NCI-H2227 (cell line): ENCODE measurements around the gene PPP1R14D.

Experiments
- DNase-seq: peaks from one replicate; lab custom pipeline; 2025; ENCODE audit not compliant: unreplicated experiment; lab: John Stamatoyannopoulos, UW

Gene PPP1R14D

GRCh38 chr15:40853241-40853890 lies 24.9 kb upstream of the PPP1R14D start:
- DNase-seq: no peak

DNA sequence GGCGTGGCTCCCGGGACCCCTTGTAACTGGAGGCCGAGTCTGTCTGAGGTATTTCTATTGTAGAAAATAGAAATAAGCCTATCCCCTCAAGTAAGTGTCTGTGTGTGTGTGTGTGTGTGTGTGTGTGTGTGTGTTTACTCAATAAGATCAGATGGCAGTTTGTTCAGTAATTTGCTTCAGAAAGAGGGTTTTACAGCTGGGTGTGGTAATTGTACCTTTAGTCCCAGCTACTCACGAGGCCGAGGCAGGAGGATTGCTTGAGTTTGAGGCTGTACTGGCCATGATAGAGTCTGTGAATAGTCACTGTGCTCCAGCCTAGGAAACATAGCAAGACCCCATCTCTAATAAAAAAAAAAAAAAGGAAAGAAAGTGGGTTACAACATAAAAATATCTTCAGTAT lies 24.0 kb upstream of the PPP1R14D start:
- DNase-seq: no peak

- no peak for DNase-seq
Measured at GRCh38 chr15:40850576-40851112, 22.1 kb upstream of the PPP1R14D start.

GRCh38 chr15:40847223-40847961 lies 18.9 kb upstream of the PPP1R14D start:
- DNase-seq: peak; percentile 65

GRCh38 chr15:40846841-40847222 lies 18.3 kb upstream of the PPP1R14D start:
- DNase-seq: no peak

DNA sequence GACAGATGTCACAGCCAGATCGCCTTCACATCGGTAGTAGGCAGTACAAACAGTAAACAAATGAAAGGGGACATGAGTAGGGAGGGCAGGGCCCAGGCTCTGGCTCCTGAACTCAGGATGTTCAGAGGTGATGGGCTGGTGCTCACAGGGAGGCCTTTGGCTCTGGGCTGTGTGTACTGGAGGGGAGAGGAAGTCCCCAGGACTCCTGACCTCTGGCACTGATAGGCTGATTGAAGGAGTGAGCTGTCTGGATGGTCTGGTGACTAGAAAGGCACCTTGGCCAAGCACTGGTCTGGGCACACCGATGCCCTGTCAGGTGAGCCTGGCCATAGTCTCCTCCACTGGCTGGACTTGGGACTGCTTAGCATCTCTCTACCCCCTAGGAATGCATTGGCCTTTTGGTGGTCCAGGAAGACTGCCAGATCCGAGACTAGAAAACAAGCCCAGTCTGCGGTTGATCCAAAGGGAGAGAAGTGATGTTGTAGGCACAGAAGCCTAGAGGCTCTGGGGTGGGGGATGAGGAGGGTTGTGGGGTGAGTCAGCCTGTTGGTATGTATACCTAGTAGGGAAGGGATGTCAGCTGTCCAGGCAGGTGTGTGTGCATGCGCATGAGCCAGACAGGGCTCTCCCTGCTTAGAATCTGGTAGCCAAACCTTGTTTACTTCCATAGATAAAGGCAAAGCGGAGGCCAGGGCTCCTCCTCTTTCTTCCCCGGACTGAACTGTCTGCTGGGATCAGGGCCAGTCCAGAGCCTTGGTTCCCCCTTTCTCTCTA lies 17.2 kb upstream of the PPP1R14D start:
- DNase-seq: no peak

GRCh38 chr15:40845036-40845435 lies 16.5 kb upstream of the PPP1R14D start:
- no peak for DNase-seq

DNA sequence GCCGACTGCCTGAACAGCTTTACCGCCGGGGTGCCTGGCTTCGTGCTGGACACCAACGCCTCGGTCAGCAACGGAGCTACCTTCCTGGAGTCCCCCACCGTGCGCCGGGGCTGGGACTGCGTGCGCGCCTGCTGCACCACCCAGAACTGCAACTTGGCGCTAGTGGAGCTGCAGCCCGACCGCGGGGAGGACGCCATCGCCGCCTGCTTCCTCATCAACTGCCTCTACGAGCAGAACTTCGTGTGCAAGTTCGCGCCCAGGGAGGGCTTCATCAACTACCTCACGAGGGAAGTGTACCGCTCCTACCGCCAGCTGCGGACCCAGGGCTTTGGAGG lies 16.2 kb upstream of the PPP1R14D start:
- no peak for DNase-seq

GRCh38 chr15:40843885-40844695 lies 15.6 kb upstream of the PPP1R14D start, which contains the start of gene SPINT1:
SPINT1 (plus strand) TSS chr15:40844048; CDS start chr15:40844555, 507 bp downstream.
- no peak for DNase-seq

GRCh38 chr15:40843261-40843884 lies 14.9 kb upstream of the PPP1R14D start:
- DNase-seq: no peak

GRCh38 chr15:40841741-40842140 lies 13.2 kb upstream of the PPP1R14D start:
- no peak for DNase-seq

DNA sequence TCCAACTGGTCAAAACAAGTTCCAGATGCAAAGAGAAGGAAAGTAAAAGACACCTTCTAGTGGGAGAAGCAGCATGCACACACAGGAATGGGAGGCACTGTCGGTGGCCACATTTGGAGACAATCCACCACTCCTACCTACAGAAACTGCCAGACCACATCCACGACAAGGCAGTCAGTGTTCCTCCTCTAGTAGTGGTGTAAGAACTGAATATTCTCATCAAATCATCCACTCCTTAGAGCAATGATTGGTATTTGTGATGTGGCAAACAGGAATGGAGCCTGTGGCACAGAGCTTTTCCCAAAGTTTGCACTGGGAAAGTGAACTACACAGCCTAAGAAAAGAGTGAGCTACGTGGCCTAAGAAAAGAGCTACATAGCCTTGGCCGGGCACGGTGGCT lies 10.2 kb upstream of the PPP1R14D start:
- DNase-seq: no peak

- DNase-seq: no peak
Measured at GRCh38 chr15:40836020-40836419, 7.5 kb upstream of the PPP1R14D start.

- DNase-seq: no peak
Measured at GRCh38 chr15:40832903-40833302, 4.4 kb upstream of the PPP1R14D start.

DNA sequence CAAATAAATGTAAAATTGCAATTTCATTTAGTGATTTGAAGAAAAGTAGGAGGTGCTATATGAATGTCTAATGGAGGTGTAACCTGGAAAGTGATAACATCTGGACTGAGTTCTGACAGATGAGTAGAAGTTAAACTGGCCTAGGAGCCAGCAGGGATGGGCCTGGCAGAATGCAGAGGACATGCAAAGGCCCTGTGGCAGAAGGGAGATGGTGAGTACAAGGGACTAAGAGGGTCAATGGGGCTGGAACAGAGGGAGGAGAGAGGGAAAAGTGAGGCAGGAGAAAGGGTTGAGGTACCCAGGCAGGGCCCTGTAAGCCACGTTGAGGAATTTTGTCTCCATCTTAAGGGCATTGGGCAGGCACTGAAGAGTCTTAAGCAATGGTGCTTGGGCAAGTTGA lies 3.4 kb upstream of the PPP1R14D start:
- no peak for DNase-seq

DNA sequence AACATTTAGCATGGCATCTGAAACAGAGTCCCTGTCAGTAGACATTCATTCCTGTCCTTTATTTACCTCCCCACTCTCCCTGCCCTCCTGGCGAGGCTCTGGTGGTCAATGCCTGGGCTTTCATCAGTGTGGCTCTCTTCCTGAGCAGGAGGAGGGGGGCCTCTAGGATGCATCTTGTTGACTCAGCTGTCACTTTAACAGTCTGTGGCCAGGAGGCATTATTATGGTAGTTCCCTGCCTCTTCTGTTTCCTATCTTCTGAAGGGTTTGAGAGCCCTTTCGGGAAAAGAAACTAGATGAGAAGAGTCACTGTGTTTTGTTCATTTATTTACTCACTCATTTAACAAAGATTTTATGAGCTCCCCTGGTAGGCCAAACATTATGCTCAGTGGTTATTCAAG lies 2.4 kb upstream of the PPP1R14D start:
- DNase-seq: no peak

- DNase-seq: no peak
Measured at GRCh38 chr15:40829115-40829514, 607 bp upstream of the PPP1R14D start.

- DNase-seq: no peak
Measured at GRCh38 chr15:40826423-40827075, 2.0 kb downstream of the PPP1R14D start.

- no peak for DNase-seq
Measured at GRCh38 chr15:40825661-40826422, 2.7 kb downstream of the PPP1R14D start.
